Stimulated activated CD4-positive, alpha-beta T cell treated with anti-CD3 and anti-CD28 coated beads, Interleukin-1b, Interleukin-23, amount 100 ng/mL, for 4 hours (primary cell): ENCODE results near the gene PTPN2.
"Not testable (repeated sequence)": the region's sequence is repeated elsewhere in the genome, so short reads cannot be mapped to it uniquely, and the experiment has no call there.

Experiments used
- DNase-seq, 2 donors: peaks; one replicate each; pipeline ENCODE4 v3.0.0-alpha.2; 2020; ENCODE audit warnings: low read depth in 2 of 2

Gene PTPN2

DNA sequence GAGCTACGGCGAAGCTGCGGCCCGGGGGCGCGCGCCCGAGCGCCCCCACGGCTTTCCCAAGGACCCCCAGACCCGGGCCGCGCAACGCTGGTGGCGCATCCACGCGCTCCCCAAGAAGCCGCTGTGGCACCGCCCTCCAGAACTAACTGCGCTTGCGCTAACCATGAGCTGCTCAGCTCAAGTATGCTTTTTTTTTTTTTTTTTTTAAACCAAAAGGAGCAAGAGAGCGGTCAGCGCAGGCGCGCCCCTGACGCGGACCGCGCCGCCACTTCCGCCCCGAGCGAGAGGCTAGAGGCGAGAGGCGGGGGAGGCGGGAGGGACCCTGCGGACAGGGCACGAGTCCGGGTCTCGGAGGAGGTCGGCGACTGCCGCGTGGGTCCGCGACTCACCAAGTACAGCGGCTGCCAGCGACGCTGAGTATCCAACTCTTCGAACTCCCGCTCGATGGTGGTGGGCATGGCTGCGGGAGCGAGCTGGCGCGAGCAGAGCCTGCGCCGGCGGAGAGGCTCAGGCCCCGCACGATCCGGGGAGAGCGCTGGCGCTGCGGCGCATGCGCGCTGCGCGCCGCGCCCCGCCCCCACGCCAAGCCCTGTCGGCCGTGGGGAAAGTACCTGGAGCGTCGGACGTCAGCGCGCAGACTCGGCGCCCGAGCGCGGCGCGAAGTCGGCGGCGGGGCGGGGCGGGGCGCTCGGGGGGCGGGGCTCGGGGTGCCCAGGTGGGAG lies at the start of gene PTPN2:
Gene PTPN2, minus strand, starts transcription at position 554 of the 722 bp plus-strand sequence. Its CDS starts 96 bp downstream, at position 458.
- peak; percentile 82 to 85 for DNase-seq

DNA sequence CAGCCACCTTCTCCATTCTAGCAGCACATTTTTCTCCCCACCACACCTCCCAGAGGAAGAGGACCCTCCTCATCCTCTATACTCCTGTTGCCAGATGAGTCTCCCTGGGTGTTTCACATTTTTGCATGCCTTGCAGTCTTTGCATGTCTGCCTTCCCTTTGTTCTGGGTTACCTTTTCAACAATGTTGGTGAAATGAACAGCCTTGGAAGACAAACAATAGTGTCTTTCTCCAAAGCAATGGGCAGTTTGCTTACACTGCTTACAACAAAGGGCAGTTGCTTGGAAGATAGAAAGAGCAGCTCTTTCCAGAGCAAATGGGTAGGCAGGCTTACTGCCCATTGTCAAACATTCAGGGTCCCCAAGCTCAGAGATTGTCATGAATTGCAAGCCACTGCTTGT lies 49.3 kb upstream of the PTPN2 start:
- DNase-seq: no peak

DNA sequence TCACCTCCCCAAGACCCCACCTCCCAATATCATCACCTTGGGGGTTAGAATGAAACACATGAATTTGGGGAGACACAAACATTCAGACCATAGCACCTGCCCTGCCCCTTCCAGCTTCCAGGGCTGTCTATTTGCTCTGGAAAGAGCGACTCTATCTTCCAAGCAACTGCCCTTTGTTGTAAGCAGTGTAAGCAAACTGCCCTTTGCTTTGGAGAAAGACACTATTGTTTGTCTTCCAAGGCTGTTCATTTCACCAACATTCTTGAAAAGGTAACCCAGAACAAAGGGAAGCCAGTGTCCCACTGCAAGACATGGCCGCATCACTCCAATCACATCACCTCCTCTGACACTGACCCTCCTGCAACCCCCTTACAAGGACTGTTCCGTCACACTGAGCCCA lies 46.9 kb upstream of the PTPN2 start:
- no peak for DNase-seq

DNA sequence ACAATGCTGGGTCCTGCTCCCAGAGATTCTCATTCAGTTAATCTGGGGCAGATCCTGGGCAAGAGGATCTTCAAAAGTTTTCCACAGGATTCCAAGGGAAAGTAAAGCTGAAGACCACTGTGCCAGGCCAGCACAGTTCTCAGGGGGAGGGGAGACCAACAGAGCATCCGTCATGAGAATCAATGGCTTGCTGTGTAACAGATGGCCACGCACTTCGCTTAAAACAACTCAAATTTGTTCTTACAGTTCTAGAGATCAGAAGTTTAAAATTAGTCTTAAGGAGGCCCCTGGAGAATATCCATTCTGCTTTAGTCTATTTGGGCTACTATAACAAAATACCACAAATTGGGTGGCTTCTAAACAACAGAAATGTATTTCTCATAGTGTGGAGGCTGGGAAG lies 46.3 kb upstream of the PTPN2 start:
- DNase-seq: no peak

DNA sequence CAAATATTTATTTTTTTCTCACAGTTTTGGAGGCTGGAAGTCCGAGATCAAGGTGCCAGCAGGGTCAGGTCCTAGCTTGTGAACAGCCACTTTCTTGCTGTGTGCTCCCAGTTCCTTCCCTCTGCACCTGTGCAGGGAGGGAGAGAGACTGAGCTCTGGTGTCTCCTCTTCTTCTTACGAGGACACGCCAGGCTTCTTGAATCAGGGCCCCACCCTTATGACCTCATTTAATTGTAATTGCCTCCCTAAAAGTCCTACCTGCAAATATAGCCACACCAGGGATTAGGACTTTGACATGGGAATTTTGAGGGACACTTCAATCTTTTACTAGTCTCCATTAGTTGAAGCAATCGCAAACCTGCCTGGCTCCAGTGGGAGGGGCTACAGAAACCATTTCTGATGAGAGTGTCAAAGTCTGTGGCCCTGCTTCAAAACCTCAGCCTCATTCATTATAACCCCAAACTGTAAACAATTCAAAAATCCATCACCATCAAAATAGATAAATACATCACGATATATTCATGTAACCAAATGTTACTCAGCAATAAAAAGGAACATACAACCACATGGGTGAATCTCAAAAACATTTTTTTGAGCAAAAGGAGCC lies 45.5 kb upstream of the PTPN2 start:
- no peak for DNase-seq

DNA sequence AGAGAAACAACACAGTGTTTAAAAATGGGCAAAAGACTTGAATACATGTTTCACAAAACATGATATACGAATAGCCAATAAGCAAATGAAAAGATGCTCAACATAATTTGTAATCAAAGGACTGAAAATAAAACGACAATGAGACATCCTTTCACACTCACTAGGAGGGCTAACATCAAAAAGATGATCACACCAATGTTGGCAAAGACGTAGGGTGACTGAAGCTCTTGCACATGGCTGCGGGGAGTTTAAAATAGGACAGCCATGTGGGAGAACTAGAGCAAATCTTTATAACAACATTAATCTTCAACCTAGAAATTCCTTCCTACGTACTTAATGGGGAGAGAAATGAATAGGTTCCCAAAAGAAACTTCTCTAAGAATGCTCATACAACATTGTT lies 44.6 kb upstream of the PTPN2 start:
- no peak for DNase-seq

DNA sequence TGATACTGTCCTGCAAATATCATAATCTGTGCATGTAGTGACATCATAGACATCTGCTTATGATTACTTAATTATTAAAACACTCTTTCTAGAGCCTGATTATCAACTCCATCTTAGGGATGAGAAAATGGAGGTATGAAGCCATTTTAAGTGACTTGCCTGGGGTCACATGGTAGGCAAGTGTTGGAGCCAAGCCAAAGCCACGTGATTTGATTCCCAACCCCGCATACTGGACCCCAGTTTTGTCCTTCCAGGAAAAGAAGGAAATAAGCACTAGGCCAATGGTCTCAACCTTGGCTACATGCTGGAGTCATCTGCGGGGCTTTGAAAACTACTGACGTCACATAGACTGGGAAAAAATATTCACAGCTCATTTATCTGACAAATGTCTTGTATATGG lies 44.2 kb upstream of the PTPN2 start:
- no peak for DNase-seq

DNA sequence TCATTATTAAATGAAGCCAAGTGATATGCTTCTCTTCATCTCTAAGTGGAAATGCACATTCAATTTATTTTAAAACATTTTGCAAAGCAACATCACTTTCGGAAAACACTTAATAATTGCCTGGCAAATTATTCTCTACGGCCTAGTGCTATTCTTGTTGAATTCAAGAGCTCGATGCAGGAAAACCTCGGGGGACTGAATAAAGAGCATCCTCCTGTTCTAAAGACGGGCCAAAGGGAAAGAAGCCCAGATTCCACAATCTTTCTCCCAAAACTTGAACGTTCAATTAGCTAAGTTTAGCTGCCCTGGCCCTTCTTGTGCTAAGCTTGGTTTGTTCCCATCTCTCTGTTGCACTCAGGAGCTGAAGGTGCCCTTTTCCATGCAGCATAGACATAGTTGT lies 40.6 kb upstream of the PTPN2 start:
- no peak for DNase-seq

DNA sequence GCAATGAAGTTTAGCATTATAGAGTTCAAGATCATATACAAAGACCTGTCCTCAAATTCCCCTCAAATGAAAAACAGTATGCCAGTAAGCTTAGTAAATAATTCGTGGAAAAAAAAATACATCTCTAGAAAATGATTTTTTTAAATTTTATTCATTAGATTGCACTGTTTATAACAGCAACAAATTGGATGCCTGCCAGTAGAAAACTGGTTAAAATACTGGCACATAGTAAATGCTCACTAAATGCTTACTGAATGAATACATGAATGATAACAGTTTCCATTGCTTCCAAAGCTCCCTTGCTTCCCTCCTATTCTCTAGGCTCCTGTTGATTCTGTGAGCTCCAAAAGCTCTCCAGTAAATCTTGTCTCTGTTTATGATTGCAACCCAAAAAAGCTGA lies 38.2 kb upstream of the PTPN2 start:
- DNase-seq: no peak

DNA sequence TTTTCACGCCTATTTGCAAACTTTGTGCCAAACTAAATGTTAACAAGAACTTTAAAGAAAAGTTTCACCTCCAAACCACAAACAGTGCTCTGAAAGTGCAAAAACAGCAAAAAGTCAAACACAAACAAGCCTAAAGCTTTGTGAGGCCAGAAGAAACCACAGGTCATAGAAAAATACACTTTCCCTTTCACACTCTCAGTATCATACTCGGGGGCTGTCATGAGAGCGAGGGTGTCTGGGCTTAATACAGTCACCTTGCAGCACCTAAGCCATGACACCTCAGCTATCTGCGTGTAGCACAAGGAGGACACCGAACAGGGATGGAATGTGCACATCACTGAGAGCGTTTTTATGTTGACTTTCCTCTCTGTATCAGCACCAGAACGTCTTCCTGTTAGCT lies 37.1 kb upstream of the PTPN2 start:
- DNase-seq: no peak

DNA sequence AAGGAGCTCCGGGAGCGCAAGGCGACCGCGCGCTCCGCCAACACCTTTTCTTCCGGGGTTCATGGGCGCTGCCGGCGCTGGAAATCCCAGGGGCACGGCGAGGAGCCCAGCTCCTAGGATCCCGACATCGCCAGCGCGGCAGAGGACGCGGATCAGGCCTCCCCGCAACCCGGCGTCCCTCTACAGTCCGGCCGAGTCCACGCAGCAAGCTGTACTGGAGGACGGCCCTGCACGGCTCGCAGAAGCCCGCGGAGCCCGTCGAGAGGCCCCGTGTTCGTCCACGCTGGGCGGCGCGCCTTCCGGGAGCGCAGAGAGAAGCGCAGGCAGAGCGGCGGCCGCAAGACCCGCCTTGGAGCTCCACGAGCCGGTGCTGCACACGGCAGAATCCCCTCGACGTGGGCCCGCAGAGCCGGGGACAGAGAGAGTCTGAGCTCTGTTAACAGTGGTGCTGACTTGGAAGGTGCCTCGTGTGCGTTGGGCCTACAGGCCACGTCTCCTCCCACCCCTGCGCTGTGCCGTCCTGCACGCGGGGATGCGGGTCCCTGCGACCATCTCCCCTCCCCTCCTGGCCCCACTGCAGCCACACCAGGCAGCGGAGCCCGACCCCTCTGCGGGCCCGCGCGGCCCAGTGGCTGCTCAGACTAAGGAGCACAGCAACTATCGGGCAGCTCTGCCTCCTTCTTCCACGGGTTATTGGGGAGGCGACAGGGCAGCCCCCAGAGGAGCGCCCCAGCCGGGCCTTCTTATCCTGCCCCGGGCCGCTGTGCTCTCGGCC lies 28.1 kb upstream of the PTPN2 start:
- DNase-seq: no peak

DNA sequence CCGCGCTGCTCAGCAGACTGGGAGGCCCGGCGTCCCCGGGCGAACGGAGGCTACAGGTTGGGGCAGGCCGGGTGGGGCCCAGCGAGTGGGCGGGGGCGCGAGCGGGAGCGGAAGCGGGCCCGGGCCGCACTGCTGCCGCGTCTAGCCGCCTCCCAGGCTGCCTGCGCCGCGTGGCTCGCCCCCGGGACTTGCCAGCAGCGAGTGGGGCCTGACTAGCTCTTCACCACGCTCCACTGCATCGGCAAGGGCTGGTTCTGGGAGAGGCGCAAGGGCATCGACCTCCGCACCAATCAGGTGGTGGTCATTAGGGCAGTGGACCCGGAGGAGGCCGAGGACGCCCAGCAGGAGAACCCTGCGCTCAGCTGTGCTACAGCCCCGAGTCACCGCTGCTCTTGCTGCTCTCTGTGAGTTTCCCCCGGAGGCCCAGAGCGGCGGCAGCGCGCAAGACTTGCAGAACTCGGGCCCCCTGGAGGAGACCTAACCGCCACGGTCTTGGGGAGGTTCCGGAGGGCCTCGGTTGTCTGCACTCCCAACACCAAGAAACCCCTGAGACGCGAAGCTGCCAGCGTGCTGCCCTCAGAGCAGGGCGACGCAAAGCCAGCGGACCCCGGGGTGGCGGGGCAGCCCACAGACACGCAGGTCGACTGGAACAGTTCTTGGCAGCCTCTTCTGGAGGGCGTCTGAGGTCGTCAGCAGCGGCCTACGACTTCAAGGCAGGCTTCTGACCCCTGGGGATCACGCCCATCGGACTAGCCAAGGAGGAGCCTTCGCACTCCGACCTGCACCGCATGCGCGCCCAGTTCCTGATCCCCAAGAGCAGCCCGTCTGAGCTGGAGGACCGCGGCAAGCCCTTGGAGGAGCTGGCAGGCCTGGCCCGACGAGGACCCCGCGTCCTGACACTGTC lies 27.2 kb upstream of the PTPN2 start:
- peak; percentile 39 to 53 for DNase-seq

DNA sequence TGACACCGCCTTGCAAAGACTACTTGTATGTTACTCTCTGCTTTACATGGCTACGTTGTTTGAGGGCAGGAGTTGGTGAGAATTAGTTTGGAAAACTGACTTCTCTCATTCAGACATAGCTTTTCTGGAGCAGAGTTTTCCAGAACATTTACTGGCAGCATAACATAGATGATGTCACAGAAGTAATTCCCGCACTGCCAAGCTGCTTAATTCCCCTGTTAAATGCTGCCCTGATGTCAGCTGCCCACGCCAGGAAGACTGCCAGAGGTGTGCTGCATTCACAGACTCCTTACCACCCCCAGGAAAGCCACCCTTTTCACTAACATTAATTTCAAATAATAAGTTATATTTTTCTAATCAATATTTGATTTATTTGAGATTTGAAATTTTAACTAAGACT lies 24.7 kb upstream of the PTPN2 start:
- DNase-seq: no peak

DNA sequence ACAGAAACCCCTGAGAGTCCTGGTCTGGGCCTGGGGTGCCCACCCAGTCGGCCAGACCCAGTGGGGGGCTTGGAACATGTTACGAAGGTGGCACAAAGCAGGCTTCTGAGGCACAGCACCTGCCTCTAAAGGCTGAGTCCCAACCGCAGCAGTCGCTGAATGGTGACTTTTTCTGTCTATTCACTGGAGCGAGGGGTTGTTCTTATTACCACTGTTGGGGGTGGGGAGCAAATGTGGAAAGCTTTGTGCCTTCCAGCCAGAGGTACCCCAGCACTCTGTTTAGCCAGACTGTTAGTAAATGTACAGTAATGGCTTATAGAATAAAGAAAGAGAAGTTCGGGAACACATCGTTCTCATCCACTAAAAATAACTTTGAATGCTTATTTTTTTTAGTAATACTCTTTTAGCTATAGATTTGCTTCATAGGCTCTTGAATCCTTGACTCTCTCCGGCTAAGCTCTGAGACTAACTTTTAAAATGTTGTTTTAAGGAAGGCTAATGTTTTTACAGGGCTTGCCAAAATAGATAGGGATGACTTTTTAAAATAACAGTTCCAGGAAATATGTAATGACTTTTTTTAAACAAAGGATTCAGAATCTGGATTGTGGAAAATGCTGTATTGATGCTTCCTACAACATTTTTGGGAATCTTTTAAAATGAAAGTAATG lies 23.4 kb upstream of the PTPN2 start:
- DNase-seq: no peak

DNA sequence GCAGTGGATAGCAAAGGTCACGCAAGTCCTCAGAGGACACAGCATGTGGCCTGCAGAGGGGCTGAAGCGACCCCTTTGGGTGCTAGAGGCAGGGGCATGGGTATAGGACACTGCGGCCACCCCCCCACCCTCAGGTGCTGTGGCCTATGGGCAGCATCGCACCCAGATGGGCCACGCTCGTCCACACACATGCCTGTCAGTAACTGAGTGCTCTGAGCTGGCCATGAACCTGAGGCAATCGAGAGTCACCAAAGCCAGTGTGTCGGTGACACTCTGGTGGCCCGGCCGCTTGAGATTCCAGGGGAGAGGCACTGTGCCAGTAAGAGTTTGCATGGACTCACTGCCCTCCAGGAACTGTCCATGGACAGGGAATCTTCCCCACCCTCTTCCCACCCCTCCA lies 22.7 kb upstream of the PTPN2 start:
- no peak for DNase-seq

DNA sequence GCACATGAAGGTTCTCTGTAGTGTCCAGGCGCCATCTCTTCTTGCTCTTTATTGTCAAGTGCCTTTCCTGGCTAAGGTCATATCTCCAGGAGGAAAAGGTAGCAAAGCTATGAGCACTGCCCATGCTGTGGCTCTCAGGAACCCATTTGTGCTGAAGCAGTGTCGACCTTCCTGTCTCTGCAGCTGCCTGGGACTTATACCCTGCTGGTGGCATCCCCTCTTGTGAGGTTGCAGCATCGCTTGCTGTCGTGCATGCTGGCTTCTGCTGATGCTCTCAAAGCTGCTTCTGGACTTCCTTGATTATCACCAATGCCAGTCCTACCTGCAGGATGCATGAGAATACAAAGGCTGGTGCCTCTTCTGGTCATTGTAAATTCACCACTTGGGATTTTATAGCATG lies 22.1 kb upstream of the PTPN2 start:
- no peak for DNase-seq

DNA sequence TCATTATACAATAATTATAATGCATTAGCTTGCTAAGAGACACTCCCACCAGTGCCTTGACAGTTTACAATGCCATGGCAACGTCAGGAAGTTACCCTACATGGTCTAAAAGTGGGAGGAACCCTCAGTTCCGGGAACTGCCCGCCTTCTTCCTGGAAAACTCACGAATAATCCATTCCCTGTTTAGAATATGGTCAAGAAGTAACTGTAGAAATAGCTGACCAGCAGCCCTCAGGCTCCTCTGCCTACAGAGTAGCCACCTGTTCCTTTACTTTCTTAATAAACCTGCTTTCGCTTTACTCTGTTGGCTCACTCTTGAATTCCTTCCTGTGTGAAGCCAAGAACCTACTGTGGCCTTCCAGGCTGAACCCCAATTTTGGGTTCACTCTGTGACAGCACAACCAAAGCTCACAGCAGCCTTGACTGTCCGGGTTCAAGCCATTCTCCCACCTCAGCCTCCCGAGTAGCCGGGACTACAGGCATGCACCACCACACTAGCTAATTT lies 20.0 kb upstream of the PTPN2 start:
- DNase-seq: peak; percentile 24 to 52

DNA sequence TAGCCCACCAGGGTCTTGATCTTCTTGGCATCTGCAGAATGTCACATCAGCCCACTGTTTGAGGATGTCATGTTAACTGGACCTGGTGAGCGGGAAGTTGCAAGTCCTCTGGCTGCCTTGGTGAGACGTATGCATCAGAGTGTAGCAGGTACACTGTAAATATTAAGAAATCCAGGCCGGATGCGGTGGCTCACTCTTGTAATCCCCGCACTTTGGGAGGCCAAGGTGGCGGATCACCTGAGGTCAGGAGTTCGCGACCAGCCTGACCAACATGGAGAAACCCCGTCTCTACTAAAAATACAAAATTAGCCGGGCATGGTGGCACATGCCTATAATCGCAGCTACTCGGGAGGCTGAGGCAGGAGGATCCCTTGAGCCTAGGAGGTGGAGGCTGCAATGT lies 17.2 kb upstream of the PTPN2 start:
- not testable (repeated sequence) for DNase-seq

DNA sequence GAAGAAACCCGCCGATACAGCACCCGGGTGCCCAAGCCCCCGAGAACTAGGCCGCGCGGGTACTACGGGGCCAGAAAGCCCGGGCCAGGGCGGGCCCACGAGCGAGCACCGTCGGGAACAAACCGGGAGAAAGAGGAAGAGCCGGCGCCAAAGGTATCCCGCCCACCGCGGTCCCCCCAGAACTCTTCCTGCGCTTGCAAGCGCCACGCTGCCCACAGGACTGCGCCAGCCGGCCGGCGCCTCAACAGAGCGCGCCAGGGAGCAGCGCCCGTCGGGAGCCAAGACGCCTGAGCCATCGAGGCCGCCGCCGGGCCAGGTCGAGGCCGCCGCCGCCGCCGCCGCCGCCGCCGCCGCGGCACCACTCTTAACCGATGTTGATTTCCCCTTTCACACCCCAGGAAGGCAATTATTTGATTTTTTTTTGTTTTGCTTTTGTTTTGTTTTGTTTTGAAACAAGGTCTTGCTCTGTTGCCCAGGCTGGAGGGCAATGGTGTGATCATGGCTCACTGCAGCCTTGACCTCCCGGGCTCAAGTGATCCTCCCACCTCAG lies 12.8 kb upstream of the PTPN2 start:
- not testable (repeated sequence) for DNase-seq

DNA sequence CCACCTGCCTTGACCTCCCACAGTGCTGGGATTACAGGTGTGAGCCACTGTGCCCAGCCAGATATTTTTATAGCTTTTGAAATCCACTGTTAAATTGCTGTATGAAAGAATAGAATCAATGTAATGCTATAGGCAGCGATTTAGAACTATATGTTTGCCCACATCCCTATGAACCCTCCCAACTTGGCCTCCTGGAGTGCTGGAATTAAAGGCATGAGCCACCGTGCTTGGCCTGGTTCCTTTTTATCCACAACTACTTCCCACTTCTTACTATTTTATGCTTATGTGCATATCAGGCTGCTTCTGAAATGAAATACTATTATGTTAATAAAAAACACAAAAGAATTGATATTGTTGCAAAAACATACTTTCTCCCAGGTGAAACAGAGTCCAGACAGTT lies 11.6 kb upstream of the PTPN2 start:
- DNase-seq: no peak

DNA sequence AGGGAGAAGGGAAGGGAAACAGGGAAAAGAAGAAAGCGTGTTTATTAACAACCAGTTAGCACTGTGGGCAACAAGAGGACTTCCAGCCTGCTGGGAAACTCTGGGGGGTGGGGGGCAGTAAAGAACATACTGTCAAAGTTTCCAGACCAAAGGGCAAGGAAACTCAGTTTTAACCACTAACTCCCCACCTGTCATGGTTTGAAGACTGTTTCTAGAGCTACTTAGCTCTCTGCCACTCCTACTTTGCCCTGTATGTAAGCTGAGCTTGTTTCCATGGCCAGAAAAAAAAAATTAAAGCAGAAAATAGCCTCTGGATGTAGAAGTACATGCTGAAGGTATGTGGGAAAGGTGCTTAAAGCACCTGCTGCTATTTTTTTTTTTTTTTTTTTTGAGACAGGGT lies 11.0 kb upstream of the PTPN2 start:
- no peak for DNase-seq
